Hepatocyte (in vitro differentiated cells): ENCODE data around the gene THSD7B. TPM values are rescaled to one million over a fixed set of nuclear protein-coding genes. Genes with fewer than 3 reads are reported as not detected.

Experiments used
- DNase-seq: peaks from one replicate; pipeline ENCODE4 v3.0.0-alpha.2; 2016; ENCODE audit warnings: low spot score
- H2AFZ ChIP-seq: fragments of 200-600 bp; sonication (generic); 2 replicates; pipeline ENCODE4 v1.6.0; 2016; ENCODE audit warnings: antibody characterized with exemption, mild to moderate bottlenecking
- H3K27ac ChIP-seq: fragments of 200-600 bp; sonication (generic); 2 replicates; pipeline ENCODE4 v1.5.1; 2016; ENCODE audit warnings: mild to moderate bottlenecking
- H3K27me3 ChIP-seq: fragments of 200-600 bp; sonication (generic); 2 replicates; pipeline ENCODE4 v1.6.1; 2016
- H3K36me3 ChIP-seq: fragments of 200-600 bp; sonication (generic); replicated peaks from 2 replicates; pipeline ENCODE4 v1.5.1; 2016; ENCODE audit warnings: low read depth; ENCODE audit not compliant: insufficient read depth
- H3K4me1 ChIP-seq: fragments of 200-600 bp; sonication (generic); 2 replicates; pipeline ENCODE4 v1.5.1; 2016; ENCODE audit warnings: mild to moderate bottlenecking, moderate library complexity; ENCODE audit not compliant: insufficient read depth
- H3K4me2 ChIP-seq: fragments of 200-600 bp; sonication (generic); 2 replicates; pipeline ENCODE4 v1.6.0; 2016
- H3K4me3 ChIP-seq: fragments of 200-600 bp; sonication (generic); 2 replicates; pipeline ENCODE4 v1.5.1; 2016; ENCODE audit warnings: mild to moderate bottlenecking
- H3K79me2 ChIP-seq: fragments of 200-600 bp; sonication (generic); 2 replicates; pipeline ENCODE4 v1.6.0; 2017; ENCODE audit warnings: mild to moderate bottlenecking
- H3K9me2 ChIP-seq: fragments of 200-600 bp; sonication (generic); replicated peaks from 2 replicates; pipeline ENCODE4 v1.6.0; 2017; ENCODE audit warnings: mild to moderate bottlenecking; ENCODE audit not compliant: insufficient read depth
- H3K9me3 ChIP-seq: fragments of 200-600 bp; sonication (generic); 2 replicates; pipeline ENCODE4 v1.5.1; 2016; ENCODE audit warnings: low read depth, mild to moderate bottlenecking
- H4K20me1 ChIP-seq: fragments of 200-600 bp; sonication (generic); 2 replicates; pipeline ENCODE4 v1.6.0; 2016; ENCODE audit warnings: mild to moderate bottlenecking; ENCODE audit not compliant: insufficient read depth, poor library complexity, severe bottlenecking
- EZH2 ChIP-seq: fragments of 200-600 bp; sonication (generic); IDR thresholded peaks from 2 replicates; pipeline ENCODE4 v1.6.1; 2016; ENCODE audit warnings: antibody characterized with exemption, mild to moderate bottlenecking, borderline replicate concordance
- EZH2phosphoT487 ChIP-seq: fragments of 200-600 bp; sonication (generic); IDR thresholded peaks from one replicate; pipeline ENCODE4 v1.6.1; 2018; ENCODE audit warnings: antibody characterized with exemption, mild to moderate bottlenecking, low read depth, moderate library complexity; ENCODE audit not compliant: unreplicated experiment, severe bottlenecking
- WGBS: methylation state at CpG from one replicate; pipeline ENCODE4 v1.1.6; 2016; ENCODE audit warnings: low lambda C conversion rate; ENCODE audit errors: missing lambda C conversion rate; 5-methylcytosine and 5-hydroxymethylcytosine counted together
- polyA plus RNA-seq: library from polyadenylated mRNA; unstranded; fragments of >200 nt; fragmentation: Nextera tagmentation; extraction: Ambion mirVana; gene quantifications from 2 replicates; pipeline ENCODE4 v1.2.1, GENCODE V29; 2016
- total RNA-seq: library from RNA; depleted of rRNA; stranded (reverse); fragments of >200 nt; gene quantifications from 2 replicates; pipeline ENCODE4 v1.2.3, GENCODE V29; 2014
- TF ChIP-seq, protein P1 (sequence below): fragments of 200-600 bp; sonication (generic); IDR thresholded peaks from 2 replicates; pipeline ENCODE4 v1.5.1; 2016; ENCODE audit warnings: antibody characterized with exemption, mild to moderate bottlenecking; ENCODE audit not compliant: poor library complexity

THSD7B gene
- total and polyA plus RNA-seq, 2 experiments from 2014 or later = 0.48 to 5.7 TPM

DNA sequence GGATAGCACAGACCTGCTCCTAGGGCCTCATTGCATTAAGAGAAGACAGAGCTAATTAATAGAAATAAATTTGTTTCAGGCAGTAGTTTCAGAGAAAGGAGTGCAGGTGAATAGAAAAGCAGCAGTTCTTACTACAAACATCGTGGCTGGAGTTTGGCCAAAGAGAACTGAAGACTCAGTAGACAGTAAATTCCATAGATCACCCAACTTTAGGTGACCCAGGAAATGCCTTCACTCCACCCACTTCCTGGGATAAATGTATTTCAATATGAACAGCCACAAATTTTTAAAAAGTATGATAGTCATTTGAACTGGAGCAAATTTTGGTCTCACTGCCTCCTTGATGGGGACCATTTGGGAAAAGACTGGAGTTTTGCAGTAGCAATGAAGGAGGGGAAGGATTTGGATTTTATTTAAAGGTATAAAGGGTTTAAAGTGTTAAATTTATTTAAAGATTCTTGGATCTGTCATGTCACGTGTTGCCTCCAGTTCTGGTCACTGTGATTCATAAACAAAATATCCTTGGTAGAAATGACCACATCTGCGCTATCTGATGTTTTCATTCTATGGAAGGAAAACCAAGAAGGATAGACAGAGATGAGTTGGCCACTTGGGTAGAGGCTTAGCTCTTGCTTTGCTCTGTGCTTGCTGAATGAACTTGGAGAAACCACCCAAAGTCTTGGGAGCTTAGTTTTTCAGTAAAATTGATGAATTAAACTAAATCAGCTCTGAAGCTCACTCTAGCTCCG lies 390.2 kb downstream of the THSD7B start:
- no peak overlapping the region for H3K4me3 ChIP-seq
- no peaks in the 10 kb centered on the region for H3K79me2 ChIP-seq
- H3K4me2 ChIP-seq = no peak overlapping the region
- no peaks in the 10 kb centered on the region for H4K20me1 ChIP-seq
- 87% methylated on average over 4 of the region's 4 CpGs for WGBS
- no peaks in the 10 kb centered on the region for H3K36me3 ChIP-seq
- no peaks in the 10 kb centered on the region for H3K9me2 ChIP-seq
- no peaks in the 10 kb centered on the region for H3K27me3 ChIP-seq
- H3K27ac ChIP-seq = no peak overlapping the region
- no peak overlapping the region for H2AFZ ChIP-seq
- no peaks in the 10 kb centered on the region for H3K9me3 ChIP-seq
- TF ChIP-seq, protein P1, sequence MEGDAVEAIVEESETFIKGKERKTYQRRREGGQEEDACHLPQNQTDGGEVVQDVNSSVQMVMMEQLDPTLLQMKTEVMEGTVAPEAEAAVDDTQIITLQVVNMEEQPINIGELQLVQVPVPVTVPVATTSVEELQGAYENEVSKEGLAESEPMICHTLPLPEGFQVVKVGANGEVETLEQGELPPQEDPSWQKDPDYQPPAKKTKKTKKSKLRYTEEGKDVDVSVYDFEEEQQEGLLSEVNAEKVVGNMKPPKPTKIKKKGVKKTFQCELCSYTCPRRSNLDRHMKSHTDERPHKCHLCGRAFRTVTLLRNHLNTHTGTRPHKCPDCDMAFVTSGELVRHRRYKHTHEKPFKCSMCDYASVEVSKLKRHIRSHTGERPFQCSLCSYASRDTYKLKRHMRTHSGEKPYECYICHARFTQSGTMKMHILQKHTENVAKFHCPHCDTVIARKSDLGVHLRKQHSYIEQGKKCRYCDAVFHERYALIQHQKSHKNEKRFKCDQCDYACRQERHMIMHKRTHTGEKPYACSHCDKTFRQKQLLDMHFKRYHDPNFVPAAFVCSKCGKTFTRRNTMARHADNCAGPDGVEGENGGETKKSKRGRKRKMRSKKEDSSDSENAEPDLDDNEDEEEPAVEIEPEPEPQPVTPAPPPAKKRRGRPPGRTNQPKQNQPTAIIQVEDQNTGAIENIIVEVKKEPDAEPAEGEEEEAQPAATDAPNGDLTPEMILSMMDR = no peak
- no peak for TF ChIP-seq EZH2phosphoT487
- TF ChIP-seq EZH2 = no peak
- H3K4me1 ChIP-seq = no peaks in the 10 kb centered on the region
- DNase-seq = no peak

DNA sequence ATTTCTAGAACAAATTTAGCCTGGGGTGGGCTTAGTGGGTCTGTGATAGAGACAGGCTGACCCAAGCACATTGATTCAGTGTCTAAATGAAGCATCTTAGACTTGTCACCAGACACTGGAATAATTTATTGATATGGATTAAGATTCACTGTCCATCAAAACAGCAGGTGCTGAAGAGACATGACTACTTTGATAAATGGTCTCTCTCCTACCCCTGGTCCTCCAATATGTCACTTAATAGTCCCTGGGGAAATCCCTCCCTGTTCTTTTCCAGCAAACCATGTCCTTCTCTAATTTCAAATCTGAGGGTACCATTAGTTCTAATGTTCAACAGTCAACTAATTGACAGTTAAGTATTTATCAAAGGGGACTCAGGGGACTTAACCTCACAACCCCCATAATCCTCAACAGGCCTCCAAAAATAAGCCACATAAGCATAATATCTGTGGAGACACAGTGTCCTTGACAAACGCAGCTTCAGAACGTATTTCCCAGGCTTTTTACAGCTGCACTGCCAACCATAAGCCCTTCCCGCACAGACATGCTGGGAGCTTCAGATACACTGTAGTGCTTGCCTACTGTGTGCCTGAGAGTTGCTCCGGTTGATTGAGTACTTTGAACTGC lies 391.0 kb downstream of the THSD7B start:
- DNase-seq = no peak
- Histone ChIP-seq H3K4me1 (no peaks in the 10 kb centered on the region), H3K36me3 (no peaks in the 10 kb centered on the region), H2AFZ (no peak overlapping the region), H3K27me3 (no peaks in the 10 kb centered on the region), H3K9me3 (no peaks in the 10 kb centered on the region), H3K4me3 (no peak overlapping the region), H3K79me2 (no peaks in the 10 kb centered on the region), H4K20me1 (no peaks in the 10 kb centered on the region), H3K9me2 (no peaks in the 10 kb centered on the region), H3K27ac (no peak overlapping the region), H3K4me2 (no peak overlapping the region)
- WGBS = 87% methylated on average over 4 of the region's 4 CpGs
- TF ChIP-seq EZH2 (no peak), EZH2phosphoT487 (no peak)
- TF ChIP-seq, protein P1 = no peak

DNA sequence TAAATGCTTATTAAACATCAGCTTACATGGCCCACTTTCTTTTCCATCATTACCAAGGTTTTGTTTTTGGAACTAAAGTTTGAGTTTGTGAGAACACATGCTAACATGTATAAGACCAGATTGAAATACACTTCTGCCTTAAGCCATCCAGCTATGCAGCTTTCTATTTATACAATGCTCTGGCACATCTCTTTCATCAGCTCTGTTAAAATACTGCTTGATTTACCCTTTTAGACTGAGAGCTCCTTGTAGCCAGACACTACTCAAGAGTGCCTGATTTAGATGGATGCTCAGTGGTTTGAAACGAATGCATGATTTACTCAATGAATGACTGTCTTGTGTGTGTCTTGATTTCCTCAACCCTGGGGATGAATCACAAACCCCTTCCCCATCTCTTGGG lies 392.5 kb downstream of the THSD7B start:
- Histone ChIP-seq H2AFZ (no peak overlapping the region), H3K36me3 (no peaks in the 10 kb centered on the region), H3K4me1 (no peaks in the 10 kb centered on the region), H3K9me3 (no peaks in the 10 kb centered on the region), H3K79me2 (no peaks in the 10 kb centered on the region), H3K27me3 (no peaks in the 10 kb centered on the region), H3K4me3 (no peak overlapping the region), H3K27ac (no peak overlapping the region), H3K9me2 (no peaks in the 10 kb centered on the region), H3K4me2 (no peak overlapping the region), H4K20me1 (no peaks in the 10 kb centered on the region)
- TF ChIP-seq, protein P1 = no peak
- TF ChIP-seq EZH2phosphoT487 (no peak), EZH2 (no peak)
- WGBS = 85% methylated on average over 1 of the region's 1 CpG
- no peak for DNase-seq
